NCI-H2029 treated with DMSO at 0.1 percent for 48 hours (cell line): ENCODE data around the gene FUT7.
"Not testable (repeated sequence)": the region's sequence is repeated elsewhere in the genome, so short reads cannot be mapped to it uniquely, and the experiment has no call there.

Experiments used
- DNase-seq: peaks from one replicate; lab custom pipeline; 2025; lab: John Stamatoyannopoulos, UW

FUT7 gene

DNA sequence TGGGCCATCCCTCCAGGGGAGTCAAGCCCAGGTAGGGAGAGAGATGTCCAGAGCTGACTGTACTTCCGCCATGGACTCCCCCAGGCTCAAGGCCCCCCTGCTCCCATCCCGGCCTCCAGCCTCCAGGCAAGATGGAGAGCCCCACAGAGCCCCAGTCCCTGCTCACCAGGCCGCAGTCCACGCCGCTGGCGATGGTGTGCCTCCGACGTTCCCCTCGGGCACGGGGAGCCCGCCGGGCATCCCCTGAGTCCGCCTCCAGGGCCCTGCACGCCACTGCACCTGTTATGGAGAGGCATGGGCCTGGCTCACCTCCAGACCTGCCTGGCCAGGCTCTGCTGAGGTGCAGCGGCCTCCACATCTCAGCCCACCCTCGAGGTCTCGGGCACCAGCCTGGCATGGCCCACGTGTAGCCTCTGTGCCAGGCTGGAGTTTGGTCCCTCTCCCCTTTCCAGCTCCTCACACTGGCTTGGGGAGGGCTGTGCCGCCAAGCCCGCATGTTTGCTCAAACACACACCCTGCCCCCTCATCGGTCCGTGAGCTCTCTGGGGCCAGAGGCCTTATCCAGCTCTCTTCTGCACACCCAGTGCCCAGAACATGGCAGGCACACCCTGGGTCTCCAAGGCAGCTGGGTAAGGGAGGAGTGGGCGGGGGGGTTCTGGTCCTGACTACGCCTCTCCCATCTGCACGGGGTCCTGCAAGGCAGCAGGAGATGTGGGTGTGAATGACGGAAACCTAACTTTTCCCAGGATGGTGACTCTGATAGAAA lies 34.4 kb upstream of the FUT7 start:
- no peak for DNase-seq

DNA sequence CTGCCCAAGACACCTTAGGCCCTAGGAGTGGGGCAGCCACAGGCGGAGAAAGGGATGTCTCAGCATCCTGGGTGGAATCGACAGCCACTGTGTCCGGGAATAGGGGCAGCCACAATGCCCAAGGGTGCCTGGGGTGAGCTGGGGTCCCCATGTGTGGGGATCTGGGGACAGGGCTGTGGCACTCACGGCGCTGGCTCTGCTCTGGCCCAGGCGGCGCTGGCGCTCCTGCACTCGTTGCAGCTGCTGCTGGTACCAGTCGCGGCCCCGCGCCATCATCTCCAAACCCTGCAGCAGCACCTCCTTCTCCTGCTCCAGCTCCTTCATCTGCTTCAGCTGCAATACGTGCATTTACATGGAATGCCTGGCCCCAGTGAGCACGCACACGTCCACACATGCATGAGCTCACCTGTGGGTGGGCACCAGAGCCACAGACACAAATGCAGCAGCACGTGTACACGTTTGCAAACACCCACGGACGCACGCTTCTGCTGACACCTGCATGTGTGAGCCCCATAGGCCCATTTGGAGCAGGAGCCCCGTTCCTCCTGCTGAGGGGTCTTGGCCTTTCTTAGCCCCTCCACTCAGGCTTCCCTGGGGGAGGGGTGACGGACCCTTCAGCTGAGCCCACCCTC lies 33.6 kb upstream of the FUT7 start:
- no peak for DNase-seq

DNA sequence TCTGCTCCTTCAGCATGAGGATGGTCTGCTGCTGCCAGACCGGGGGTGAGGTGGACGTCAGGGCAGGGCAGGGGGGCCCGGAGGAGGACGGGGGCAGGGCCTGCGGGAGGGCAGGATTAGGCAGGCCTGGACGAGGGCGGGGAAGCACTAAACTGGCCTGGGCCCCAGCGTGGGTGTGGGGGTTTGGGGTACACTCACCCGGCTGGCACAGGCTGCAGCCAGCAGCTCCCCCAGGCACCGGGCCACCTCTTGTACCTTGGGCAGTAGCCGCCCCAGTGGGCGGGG lies 32.9 kb upstream of the FUT7 start:
- DNase-seq, result no peak

DNA sequence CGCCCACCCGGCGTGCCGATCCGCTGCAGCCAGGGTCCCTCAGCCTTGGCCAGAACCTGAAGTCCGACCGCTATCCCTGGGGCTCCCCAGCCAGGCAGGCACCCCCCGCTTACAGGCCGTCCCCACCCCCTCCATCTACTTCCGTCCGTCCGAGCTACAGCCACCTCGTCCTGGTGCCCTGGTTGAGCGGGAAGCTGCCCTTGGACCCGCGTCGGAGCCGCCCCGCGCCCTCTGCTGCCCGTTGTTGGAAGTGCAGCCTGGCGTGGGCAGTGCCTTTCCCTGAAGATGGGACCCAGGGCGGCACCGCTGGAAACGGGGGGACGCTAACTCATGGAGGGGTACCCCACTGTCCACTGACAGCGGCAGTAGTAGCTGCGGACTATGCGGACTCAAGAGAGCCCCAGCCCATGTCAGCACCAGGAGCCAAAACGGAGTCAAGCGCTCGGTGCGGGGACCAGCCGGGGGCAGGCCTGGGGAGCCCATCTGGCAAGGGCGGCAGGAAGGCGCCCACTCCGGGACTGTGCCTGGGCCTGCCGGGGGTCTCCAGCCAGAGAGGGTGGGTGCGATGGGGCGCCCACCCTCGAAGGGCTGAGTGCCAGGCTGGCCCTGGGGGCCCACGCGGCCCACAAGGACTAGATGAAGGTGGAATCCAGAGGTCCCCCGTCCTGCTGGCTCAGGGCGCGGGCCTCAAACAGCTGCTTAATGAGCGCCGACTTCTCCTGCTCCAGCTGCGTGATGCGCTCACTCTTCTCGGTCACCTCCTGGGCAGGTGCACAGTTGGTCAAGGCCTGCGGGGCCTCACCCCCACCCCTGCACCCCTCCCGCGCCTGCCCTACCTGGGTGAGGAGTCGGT lies 32.4 kb upstream of the FUT7 start:
- no peak for DNase-seq

DNA sequence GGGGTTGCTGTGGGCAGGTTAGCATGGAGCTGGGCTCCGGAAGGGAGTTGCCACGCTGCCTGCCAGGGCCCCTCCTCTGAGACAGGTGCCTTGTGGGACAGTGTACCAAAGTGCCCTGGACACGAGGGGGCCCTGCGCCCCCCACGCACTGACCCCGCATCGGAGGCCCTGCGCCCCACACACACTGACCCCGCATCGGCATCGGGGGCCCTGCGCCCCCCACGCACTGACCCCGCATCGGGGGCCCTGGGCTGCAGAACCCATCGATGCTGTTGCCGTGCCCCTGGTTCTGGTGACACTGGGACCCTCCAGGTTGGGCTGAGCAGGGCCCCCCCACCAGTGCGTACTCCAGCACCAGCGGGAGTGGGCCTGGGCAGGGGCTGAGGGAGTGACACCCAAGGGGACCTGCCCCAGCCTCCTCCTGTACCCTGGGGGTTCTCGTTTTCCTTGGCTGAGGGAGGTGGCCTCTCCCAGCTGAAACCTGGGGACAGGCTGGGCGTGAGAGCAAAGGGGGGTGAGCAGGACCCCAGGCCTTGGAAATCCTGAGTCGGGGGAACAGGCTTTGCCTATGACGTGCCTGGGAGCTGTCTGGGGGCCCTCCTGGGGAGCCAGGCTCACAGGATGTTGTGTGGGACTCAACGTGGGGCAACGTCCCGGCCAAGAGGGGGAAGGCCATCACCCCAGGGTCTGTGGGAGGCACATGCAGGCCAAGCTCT lies 31.6 kb upstream of the FUT7 start:
- no peak for DNase-seq

DNA sequence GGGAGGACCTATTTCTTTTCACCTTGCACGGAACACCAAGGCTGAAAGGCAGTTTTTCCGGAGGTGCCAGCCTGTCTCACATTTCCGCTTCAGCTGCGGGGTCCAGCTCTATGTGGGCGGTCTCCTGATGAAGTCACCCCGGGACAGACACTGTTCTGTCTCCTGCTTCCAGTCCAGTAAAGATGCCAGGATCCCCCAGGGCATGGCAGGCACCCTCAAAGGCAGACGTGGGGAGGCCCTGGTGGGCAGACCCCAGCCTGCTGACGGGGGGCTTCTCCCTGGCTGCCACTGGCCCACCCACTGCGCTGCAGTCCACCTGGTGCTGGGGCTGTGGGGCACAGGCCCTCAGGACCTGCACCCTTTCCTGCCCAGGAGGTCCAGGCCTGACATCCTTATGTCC lies 30.9 kb upstream of the FUT7 start:
- DNase-seq, result not testable (repeated sequence)

DNA sequence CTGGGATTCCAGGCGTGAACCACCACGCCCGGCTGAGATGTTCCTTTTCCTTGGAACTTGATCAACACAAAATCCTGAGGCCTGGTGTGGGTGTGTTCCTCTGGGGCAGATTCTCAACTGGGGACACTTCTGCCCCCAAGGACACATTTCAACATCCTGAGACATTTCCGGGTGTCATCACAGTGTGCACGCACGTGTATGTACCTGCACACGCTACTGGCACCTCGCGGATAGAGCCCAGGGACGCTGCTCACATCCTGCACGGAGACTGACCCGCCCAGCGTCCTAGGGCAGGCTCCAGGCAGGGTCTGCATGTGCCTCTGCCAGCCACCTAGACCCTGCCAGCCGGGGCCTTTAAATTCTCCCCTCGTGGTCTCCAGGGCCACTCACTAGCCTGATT lies 30.5 kb upstream of the FUT7 start:
- no peak for DNase-seq

DNA sequence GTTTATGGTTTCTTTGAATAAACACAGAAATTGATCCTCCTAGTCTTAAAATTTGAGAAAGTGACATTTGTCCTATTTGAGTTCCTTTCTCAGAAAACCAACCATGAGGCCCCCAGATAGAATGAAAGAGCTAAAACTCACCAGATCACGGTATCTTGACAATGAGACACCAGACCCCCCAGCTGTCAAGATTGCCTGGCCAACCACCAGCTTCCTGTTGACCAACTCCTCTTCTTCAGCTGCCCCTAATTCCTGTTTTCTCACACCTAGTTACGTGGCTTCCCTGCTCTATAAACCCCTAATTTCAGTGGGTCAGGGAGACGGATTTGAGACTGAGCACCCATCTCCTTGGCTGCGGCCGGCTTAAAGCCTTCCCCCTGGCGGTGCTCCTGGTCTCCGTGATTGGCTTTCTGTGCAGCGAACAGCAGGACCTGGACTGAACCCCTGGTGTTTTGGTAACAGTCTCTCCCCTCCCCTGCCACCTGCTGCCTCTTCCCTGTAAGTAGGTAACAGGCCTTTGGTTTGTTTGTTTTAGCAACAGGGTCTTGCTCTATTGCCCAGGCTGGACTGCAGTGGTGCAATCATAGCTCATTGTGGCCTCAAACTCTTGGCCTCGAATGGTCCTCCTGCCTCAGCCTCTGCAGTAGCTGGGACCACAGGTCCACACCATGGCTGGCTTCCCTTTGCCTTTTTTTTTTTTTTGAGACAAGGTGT lies 26.8 kb upstream of the FUT7 start:
- DNase-seq, result no peak

DNA sequence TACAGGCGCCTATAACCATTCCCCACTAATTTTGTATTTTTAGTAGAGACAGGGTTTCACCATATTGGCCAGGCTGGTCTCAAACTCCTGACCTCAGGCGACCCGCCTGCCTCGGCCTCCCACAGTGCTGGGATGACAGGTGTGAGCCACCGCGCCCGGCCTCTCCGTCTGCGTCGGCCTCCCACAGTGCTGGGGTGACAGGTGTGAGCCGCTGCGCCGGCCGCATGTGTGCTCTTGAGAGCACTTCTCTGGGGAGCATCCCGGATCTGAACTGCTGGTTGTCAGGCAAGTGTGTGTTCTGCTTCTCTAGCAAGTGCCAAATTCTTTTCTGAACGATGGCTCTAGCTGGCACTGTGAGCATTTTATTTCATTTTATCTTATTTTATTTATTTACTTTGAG lies 25.7 kb upstream of the FUT7 start:
- peak; percentile 37 for DNase-seq

DNA sequence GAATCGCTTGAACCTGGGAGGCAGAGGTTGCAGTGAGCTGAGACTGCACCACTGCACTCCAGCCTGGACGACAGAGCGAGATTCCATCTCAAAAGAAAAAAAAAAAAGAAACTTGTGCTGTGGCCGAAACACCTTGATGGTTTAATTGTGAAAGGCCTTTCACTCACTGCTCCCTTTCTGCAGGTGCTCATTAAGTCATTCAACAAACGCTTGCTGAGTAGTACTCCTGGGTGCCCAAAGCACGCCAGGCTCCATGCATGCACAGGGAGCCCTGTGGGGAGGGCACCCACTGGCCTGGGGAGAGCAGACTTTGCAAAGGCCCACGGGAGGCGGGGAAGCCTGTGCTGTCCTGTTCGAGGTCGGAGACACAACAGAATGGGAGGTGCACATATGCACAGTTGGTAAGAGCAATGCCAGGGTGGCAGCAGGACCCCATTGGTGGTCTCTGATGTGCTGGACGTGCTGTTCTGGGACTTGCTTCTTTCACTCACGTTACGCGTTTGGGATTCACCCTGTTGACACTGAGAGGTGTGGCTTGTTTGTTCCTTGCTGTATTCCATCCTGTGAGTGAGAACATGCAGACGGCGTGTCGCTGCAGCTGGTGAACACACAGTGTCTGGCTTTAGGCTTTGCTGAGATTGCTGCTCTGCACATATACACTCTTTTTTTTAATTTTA lies 25.0 kb upstream of the FUT7 start:
- no peak for DNase-seq

DNA sequence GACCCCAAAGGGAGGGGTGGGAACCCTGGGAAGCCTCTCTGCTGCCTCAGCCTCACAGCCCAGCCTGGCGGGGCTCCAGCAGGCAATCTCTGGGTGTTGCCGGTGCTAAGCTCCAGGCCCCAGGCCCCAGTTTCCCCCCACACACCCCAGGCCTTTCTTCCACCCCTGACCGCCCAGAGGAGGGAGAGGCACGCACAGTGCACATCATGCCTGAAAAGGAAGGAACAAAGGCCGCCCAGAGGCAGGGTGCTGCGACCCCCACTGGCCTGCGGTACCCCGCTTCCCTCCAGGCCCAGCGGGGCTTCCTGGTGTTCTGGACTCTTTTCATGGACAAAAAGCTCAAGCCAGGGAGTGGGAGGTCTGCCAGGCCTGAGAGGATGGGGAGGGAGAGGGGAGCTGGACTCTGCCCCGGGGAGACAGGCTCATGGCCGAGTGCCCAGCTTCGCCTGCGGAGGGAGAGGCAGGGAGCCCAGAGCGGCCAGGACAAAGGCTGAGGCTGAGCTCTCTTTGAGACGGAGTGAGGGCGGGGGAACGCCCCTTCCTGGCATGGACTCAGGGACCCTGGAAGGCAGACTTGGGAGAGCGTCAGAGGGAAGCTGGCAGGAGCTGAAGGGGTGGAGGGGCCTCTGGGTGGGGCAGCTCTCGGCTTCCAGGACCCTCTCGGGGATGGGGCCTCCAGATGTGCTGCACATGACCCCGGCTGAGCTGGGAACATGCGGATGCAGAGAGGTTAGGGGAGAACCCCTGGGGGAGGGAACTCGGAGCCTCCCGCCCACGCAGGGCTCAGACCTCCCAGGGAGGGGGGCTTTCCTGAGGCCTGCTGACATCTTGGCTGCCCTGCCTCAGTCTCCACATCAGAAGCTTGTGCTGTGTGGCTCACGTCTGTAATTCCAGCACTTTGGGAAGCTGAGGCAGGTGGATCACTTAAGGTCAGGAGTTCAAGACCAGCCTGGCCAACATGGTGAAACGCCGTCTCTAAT lies 23.8 kb upstream of the FUT7 start:
- peak; percentile 73 for DNase-seq

DNA sequence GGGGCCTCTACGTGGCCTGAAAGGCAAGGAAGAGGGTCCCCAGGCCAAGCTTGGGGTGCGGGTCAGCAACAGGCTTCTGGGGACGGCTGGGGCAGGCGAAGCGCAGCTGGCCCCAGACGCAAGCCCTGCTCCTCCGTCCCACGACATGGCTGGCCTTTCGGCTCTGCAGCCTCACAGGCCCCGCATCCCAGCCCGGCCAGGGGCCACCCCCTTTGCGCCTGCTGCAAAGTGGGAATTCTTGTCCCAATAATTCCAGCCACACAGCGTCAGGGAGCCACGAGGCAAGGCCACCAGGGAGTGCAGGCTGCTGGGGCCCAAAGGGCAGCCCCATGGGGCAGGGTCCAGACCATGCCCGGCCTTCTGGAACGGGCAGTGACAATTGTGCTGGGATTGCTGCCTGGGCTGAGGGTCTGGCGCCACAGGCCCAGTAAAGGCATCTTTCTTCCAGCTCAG lies 23.1 kb upstream of the FUT7 start:
- DNase-seq, result no peak

DNA sequence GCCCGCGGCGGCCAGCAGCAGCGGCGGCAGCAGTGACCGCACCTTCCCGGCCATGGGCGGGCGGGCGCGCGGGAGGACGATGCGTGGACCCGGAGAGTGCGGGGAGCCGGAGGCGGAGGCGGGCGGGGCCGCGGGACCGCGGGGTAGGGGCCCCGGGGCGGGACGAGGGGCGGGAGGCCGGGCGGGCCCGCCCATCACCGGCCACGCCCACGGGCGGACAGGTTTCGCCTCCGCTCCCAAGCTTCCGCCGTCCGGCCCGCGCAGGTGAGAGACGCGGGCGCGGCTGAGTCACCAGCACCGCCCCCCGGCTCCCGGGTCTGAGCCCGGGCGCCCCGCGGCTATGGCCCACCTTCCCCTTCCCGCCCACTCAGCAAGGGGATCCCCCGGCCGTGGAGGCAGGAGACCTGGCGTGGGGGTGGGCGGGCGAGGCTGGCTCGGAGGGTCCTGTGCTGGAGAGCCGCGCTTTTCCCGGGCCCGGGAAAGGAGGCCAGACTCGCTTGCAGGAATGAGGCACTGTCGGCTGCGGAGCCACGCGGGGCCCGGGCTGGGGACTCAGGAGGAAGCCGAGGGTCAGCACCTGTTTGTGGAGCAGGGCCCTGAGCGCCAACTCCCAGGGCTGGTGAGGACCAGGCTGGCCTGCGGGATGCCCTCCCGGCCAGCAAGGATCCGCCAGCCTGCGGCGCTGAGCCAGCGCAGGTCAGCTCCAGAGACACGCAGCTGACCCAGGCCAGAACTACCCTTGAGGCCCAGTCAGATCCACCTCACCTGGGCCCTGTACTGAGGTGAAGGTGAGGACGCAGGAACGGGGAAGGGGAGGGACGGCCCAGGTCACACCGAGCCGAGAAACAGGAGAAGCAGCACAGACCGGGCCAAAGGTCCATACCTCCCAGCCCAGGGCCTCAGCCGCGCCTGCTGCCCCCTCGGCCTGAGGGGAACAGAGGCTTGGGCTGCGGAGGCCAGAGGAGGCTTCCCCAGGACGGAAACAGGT lies 22.4 kb upstream of the FUT7 start, which contains the start of gene ENTPD2:
Gene ENTPD2, minus strand, starts transcription at position 118 of the 988 bp plus-strand sequence. Its CDS starts 64 bp downstream, at position 54.
- no peak for DNase-seq

DNA sequence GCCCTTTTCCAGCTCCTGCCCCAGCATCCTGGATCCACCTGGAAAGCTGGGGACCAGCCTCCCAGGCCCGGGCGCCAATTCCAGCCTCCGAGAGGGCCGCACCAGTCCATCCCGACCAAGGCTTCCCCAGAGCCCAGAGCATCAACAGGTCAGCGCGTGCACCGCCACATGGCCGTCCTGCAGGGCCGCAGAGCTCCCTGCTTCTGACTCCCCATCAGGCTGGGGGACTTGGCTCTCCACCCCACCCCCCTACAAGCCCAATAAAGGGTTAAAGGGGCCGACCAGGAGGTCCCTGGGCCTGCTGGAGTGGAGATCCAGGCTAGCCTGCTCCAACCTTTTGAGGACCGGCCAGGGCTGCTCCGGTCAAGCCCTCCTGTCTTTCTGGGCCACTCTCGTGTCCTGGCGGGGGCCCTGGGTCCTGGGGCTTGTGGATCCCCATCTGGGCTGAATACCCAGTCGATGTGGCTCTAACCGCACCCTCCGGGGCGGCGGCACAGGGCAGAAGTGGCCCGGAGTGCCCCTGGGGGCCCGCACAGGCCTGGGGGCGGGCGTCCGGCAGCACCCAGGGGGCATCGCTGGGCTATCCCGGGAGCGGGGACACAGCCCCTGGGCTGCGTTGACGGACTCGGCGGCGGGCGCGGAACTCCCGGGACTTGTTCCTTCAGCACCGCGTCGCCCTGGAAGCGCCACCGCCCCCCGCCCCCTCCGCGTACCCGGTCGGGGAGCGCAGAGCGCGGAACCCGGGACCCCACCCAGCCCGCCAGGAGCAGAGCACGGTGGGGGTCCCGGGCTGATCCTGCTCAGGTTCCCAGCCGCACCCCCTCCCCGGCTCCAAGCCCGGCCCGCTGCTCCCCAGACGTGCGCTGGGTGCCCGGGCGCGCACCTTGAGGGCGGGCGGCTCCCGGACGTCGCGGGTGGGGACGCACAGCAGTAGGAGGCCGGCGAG lies 21.4 kb upstream of the FUT7 start:
- DNase-seq, result no peak

DNA sequence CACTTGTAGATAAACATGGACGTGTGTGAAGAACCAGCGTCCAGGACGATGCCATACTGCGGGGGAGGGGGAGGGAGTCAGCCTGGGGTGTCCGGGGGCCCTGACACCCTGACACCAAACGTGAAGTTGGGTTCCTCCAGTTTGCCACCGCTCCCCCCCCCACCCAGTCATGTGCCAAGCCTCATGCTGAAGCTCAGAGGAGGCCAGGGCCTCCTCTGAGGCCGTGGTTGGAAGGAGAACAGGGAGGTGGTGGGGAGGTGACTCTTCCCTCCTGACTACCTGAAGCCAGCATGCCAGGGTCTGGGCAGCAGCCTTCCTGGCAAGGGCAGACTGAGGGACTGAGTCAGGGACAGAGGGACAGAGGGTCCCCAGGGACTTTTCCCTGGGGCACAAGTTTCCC lies 20.4 kb upstream of the FUT7 start:
- no peak for DNase-seq

DNA sequence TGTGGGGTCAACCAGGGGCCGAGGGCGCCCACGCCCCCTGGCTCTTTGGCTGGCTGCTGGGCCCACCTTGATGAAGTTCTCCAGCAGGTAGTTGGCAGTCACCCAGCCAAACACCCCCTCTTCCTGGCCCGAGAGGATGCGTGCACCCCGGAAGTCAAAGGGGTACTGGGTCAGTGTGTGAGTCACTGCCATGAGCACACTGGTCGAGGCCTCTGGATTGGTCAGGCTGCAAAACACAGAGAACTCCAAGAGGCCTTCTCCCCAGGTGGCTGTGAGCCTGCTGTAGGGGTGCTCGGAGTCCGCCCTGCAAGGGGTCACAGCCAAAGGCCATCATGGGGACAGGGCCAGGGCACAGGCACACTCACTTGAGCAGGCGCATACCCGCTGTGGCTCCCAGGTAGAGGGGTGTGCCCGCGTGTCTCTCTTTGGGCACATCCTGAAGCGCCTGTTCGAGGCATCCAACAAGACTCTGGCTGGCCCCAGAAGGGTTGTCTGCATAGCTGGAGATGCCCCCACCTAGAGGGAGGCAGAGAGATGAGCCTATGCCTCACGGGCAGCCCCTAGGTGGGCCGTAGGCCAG lies 19.3 kb upstream of the FUT7 start:
- no peak for DNase-seq

DNA sequence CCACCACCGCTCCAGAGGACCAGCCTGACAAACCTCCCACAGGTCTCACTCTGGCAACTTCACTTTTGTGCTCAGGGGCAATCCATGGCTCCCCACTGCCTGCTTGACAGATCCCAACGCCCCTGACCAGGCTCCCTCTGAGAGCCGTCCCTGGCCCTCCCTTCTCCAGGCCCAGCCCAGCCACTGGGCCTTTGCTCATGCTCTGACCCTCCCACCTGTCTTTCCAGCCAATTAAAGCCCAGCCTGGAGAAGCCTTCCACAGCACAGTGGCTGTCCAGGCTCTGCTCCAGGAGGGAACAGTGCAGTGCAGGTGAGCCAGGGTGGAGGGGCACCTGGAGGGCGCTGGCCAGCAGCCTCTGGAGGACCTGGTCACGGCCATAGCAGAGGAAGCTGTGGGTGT lies 18.7 kb upstream of the FUT7 start:
- DNase-seq, result no peak
